ENCODE results near the gene CACNA1G. TPM values are rescaled to one million over a fixed set of nuclear protein-coding genes. Genes with fewer than 3 reads are reported as not detected.

CACNA1G gene
- total and polyA plus RNA-seq, 2 donors (not counting 3 experiments of a cell fraction or from before 2014, with no cell fraction given): not detected

DNA sequence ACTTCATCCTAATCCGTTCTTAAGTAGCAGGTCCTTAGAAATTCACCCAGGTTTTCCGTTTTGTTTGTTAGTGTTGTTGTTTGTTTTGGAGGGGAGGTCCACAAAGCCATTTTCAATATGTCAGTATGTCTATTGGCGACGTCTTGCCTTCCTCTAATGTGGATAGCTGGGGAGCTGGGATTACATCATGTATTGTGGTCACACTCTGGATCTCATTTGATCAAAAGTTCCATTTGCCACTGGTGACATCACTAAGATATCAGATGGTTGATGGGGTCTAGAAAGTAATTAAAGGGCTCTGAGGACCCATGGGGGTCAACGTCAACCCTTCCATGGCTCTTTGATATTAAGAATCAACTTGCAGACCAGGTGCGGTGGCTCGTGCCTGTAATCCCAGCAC, 30.7 kb upstream of the CACNA1G start:
- FAIRE-seq (no peak), DNase-seq (ENCODE audit: low read depth, low spot score) (no peak)
- Histone ChIP-seq H3K9ac (replicated peaks; ENCODE audit: extremely low read depth, insufficient read depth, low read length) (no peak overlapping the region), H3K79me2 (ENCODE audit: control insufficient read depth, insufficient read depth, low read length) (no peaks in the 10 kb centered on the region), H3K27ac (ENCODE audit: insufficient read depth, low read depth, low read length) (no peak overlapping the region), H3K9me3 (replicated peaks; ENCODE audit: control insufficient read depth, insufficient read depth, low read length) (no peaks in the 10 kb centered on the region), H3K4me1 (ENCODE audit: control insufficient read depth, extremely low read depth, insufficient read depth, low read length) (no peaks in the 10 kb centered on the region), H3K9me1 (replicated peaks; ENCODE audit: control insufficient read depth, extremely low read depth, insufficient read depth, low read length) (no peaks in the 10 kb centered on the region), H2AFZ (ENCODE audit: low read depth, low read length) (no peak overlapping the region), H3K36me3 (ENCODE audit: control insufficient read depth in 2 of 2, extremely low read depth in 1 of 2, insufficient read depth in 2 of 2, low read length in 2 of 2) (no peaks in the 10 kb centered on the region), H3K4me3 (replicated peaks in 1 of 3; ENCODE audit: insufficient read depth in 1 of 3, low read depth in 1 of 3, low read length in 3 of 3) (no peak overlapping the region), H3K27me3 (ENCODE audit: control insufficient read depth in 2 of 2, insufficient read depth in 2 of 2, low read length in 2 of 2) (peaks cover 13 to 30% of the 10 kb centered on the region in 2 experiments), H3K4me2 (ENCODE audit: insufficient read depth, low read length) (no peak overlapping the region), H4K20me1 (replicated peaks; ENCODE audit: control insufficient read depth, extremely low read depth, insufficient read depth, low read length) (no peaks in the 10 kb centered on the region)
- dilution Hi-C loops (cut with MboI; ENCODE audit: extremely low pct_ligation_motif_present, low sequenced_read_pairs): no loop called here
- no TSS peak for BruUV-seq (replicated peaks)
- ChIA-PET CTCF (interaction anchor here (1.5 kb wide), 1 partner anchor 12 kb away, joined by 4 read pairs; no protein-coding TSS in a partner anchor), POLR2A (no interaction called here)
- intact Hi-C loops (cut with micrococcal nuclease): no loop called here
- TF ChIP-seq GATA2 (IDR thresholded peaks at IDR 0.05; ENCODE audit: insufficient read depth, insufficient read length, low read depth, low read length) (no peak), POLR2A (IDR thresholded peaks at IDR 0.05; ENCODE audit: low read depth, low read length) (no peak), FOS (IDR thresholded peaks at IDR 0.05; ENCODE audit: borderline replicate concordance, insufficient read depth, low read length) (no peak), JUN (IDR thresholded peaks at IDR 0.05; ENCODE audit: borderline replicate concordance, insufficient read depth, insufficient read length, low read depth) (no peak), MYC (IDR thresholded peaks at IDR 0.05; ENCODE audit: low read depth, low read length) (no peak), EZH2 (IDR thresholded peaks at IDR 0.05; ENCODE audit: borderline replicate concordance, low read depth, low read length, severe bottlenecking) (no peak), POLR2AphosphoS5 (IDR thresholded peaks at IDR 0.05; ENCODE audit: insufficient read depth, low read depth, low read length) (no peak)
- TF ChIP-seq, protein P1, sequence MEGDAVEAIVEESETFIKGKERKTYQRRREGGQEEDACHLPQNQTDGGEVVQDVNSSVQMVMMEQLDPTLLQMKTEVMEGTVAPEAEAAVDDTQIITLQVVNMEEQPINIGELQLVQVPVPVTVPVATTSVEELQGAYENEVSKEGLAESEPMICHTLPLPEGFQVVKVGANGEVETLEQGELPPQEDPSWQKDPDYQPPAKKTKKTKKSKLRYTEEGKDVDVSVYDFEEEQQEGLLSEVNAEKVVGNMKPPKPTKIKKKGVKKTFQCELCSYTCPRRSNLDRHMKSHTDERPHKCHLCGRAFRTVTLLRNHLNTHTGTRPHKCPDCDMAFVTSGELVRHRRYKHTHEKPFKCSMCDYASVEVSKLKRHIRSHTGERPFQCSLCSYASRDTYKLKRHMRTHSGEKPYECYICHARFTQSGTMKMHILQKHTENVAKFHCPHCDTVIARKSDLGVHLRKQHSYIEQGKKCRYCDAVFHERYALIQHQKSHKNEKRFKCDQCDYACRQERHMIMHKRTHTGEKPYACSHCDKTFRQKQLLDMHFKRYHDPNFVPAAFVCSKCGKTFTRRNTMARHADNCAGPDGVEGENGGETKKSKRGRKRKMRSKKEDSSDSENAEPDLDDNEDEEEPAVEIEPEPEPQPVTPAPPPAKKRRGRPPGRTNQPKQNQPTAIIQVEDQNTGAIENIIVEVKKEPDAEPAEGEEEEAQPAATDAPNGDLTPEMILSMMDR (IDR thresholded peaks at IDR 0.05; ENCODE audit: extremely low read depth in 1 of 2, insufficient read depth in 1 of 2, low read depth in 1 of 2, low read length in 2 of 2): no peak
- TF ChIP-seq, protein P2, sequence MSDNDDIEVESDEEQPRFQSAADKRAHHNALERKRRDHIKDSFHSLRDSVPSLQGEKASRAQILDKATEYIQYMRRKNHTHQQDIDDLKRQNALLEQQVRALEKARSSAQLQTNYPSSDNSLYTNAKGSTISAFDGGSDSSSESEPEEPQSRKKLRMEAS (IDR thresholded peaks at IDR 0.05; ENCODE audit: insufficient read depth, insufficient read length): no peak

All from endothelial cell of umbilical vein (primary cell).